Umbilical cord (tissue), 2 donors: ENCODE data around the gene KIRREL3. TPM values are rescaled to one million over a fixed set of nuclear protein-coding genes. Genes with fewer than 3 reads are reported as not detected.

Source experiments
- DNase-seq: peaks from one replicate; pipeline ENCODE4 v3.0.0-alpha.2; 2015; ENCODE audit warnings: low spot score
- total RNA-seq: library from RNA; depleted of rRNA; stranded (reverse); fragments of >200 nt; gene quantifications from one replicate; pipeline ENCODE4 v1.2.3, GENCODE V29; 2014; ENCODE audit warnings: low replicate concordance; ENCODE audit not compliant: insufficient read depth

Gene KIRREL3
- total RNA-seq, 1 donor from 2014 or later = 0.72 TPM

DNA sequence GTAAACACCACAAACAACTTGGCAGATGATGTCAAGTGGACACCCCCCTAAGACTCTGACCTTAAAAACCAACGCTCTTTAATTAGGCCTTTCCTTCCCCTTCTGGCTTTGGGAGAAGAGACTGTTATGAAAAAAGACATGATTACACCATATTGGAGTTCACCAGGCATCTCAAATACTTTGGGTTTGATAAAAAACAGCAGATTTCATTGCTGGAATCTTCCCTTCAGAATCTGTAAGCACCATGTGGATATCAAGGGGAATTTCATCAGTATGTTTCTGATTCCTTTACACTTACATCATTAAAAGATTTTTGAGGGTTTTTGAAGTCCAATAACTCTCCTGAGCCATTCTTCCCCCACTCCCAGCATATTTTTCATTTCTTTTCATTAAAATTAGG lies 85.6 kb downstream of the KIRREL3 start:
- DNase-seq = peak; percentile 36

DNA sequence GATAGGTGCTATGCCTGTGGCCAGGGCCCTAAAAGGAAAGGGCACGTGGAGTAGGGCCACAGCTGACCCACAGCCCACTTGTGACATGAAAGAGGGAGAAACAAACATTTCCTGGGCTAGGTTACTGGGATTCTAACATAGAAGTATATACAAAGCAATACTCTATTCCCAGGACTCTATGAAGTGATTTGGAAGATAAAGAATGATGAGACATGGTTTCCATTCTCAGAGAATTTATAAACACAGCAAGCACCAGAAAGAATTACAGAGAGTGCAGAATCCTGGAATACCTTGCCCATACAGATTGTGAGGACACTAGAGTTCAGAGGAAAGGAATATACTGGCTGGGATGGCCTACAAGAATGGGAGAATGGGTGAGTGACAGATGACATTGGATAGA lies 86.4 kb downstream of the KIRREL3 start:
- DNase-seq = no peak

DNA sequence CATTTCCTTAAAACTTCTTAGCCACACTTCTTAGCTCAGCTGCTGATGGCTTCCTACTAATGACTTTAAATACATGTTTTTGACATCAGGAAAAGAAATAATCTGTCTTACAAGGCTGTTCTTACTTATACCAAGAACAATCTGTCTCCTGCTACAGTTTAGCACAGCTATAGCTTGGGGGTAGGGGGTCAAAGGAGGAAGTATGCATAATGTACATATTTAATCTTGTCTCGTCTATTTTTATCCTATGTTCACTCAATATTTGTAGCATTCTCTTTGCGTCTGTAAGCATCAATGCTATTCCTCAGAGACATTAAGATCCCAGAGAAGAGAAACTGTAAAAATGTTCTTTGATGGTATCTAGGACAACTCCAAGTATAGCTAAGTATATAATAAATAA lies 96.0 kb downstream of the KIRREL3 start:
- no peak for DNase-seq

DNA sequence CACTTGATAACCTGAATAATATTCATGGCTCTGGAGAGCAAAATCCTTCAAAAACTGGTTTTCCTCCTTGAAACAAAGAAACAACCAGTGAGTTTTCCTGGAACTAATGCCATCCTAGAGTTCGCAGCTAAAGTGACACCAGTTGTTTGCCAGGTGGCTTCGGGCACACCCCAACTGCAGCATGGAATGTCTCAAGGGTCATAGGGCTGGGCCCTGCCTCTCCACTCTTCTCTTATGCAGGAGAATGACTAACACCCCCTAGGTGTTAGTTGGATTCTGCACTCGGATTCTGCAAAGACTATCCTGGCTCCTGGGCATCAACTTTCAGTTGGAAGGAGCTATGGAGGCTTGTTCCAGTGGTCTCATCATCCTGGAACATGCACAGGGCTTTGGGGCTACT lies 98.8 kb downstream of the KIRREL3 start:
- DNase-seq = no peak

DNA sequence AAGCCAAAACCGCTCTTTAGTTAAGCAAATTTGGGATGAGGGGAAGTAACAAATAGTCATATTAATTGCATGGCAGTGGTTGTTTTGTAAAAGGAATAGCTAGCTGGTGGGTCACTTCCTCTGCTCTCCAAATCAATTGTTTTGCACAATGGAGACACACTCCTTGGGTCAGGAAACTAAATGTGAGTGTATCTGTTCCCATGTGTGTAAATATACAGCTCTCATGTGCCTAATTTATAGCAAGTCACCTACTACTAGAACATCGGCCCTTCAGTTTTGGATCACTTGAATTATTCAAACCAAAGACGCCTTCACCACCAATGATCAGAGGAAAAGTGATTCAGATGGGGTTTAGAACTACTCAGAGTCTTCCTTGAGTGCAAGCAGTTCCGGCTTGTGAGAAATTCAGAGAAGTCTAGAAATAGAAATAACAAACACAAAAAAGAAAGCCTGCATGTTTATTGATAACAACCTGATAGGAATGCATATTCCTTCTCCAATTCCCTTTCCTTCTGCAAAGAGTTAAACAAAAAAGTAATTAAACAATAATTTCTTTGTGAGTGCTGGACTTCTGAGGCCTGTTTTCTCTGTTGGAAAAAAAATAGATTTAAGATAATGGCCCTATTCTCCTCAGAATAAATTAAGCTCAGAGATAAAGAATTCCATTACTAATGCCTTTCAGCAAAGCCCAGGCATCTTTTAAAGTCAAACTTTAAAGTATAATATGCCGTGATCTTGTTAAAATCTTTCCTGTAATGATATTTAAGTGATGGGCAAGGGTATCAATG lies 100.4 kb downstream of the KIRREL3 start:
- DNase-seq = no peak

DNA sequence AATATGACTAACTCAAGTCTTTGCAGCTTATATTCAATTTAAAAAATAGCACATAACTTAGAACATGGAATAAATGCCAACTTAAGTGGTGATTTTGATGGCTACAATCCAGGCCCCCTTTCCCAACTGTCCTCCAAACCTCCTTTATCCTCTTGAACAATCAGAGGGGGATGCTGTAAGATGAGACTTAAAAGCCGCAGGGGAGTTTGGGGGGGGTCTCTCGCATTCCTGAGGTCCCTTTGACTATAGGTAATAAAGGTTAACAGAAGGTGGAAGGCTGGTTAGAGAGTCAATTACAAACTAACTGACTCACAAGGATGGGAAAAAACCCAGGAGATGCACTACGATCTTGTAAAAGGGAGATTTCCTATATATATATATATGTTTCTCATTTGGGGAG lies 101.8 kb downstream of the KIRREL3 start:
- no peak for DNase-seq

DNA sequence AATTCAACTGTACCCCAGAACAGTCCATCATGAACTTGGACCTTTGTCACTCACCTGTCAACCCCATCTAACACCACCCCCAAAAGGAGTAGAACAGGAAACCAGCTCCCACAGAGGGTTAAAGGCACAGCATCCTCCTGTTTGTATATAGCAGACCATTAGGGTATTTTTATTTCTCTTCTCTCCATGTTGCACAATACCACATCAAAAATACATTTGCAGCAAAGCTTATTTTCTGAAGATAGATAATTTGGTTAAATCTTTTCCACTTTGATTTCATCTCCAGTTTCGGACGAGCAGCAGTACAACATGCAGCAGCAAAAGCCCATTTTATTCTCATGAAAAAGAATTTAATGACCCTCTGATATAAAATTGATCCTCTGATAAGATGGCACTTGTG lies 103.1 kb downstream of the KIRREL3 start:
- DNase-seq = peak; percentile 24

DNA sequence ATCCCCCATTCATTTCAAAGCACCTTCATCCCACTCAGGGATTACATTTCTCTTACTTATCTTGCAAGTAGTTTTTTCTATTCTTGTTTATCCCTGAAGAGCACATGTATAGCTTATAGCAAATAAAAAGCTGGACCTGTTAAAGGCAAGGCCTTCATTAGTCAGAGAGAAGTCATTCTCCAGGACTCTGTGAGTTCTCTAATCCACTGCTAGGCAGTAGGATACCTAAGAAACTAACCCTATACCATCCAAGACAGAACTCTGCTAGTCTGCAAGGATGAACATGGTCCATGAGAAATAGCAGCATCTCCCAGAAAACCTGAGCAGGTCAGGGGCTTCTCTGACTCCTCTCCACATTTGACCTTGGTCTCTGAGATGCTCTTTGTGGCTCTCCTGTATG lies 104.5 kb downstream of the KIRREL3 start:
- DNase-seq = no peak

DNA sequence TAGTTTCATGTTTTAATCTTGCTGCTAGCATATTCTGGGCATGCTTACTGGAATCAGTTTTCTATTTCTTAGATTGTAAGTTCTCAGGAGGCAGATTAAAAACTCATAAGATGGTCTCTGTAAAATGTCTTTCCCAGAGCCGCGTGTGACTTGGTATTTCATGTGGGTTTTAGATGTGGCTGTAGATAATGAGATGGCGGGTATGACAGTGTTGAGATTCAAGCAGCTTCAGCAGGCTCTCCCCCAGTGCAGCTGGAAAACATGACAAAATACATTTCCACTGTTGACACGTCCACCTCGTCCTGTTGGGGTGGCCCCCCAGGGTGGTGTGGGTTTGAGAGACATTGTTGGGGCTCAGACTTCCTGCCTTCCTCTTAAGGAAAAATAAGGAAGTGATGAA lies 106.8 kb downstream of the KIRREL3 start:
- no peak for DNase-seq

DNA sequence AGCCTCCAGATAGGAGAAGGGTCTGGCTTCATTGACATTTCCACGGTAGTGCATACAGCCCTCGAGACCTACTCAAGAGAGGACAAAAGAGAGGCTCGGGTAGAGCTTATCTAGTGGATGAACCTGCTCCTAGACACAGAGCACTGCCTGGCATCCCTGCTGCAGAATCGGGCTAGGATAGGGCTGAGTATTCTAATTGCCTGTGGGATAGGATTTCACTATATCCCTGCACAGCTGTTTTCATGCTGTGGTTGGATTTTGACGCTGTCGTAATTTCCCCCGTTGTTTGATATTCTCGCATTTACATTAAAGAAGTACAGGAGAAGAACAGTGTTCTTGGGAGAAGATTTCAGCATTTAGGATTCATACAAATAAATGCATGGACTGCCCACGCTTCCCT lies 107.8 kb downstream of the KIRREL3 start:
- no peak for DNase-seq

DNA sequence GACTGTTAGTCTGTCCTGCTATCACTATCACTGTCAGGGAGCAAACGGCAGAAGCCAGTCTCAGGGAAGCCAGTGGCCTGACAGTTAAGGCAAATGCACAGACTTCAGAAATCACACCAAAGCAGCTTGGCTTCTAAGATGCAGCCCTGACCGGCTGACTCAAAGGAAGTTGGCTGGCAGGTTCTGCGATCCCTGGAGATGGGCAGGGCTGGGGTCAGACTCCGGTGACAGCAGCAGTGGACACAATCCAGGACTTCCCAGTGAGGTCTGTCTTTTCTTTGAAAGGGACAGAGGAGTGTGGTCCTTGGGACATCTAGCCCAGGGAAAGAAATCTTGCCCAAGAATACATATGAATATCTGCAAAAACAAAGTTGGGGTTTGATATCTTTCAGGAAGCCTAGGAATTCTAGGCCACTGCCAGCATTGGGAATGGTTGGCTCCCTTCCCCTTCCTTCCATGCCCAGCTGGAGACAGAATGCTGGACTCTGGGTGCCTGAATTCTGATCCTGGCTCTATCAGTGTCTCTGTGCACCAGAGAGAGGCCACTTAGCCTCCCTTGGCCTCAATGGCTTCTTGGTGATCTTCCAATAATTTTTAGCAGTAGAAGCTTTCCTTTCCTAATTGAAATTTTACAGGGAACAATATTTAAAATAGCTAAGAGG lies 108.9 kb downstream of the KIRREL3 start:
- no peak for DNase-seq

DNA sequence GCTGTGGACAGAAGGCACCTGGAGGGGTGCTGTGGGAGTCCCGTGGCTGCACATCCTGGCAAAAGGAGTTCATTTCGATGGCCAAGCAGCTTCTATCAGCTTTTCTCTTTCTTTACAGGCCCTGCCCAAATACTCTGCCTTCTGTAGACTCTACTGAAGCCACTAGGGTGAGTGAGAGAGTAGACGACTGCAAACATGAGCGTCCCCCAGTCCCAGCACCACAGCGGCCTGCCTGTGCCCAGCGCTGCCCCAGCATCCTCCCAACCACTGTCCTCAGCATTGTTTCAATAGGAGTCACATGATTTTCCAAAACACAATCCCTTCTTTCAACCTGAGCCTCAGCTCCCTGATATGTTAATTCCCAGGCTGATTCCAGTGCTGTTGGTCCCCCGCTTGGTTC lies 110.0 kb downstream of the KIRREL3 start:
- DNase-seq = no peak

DNA sequence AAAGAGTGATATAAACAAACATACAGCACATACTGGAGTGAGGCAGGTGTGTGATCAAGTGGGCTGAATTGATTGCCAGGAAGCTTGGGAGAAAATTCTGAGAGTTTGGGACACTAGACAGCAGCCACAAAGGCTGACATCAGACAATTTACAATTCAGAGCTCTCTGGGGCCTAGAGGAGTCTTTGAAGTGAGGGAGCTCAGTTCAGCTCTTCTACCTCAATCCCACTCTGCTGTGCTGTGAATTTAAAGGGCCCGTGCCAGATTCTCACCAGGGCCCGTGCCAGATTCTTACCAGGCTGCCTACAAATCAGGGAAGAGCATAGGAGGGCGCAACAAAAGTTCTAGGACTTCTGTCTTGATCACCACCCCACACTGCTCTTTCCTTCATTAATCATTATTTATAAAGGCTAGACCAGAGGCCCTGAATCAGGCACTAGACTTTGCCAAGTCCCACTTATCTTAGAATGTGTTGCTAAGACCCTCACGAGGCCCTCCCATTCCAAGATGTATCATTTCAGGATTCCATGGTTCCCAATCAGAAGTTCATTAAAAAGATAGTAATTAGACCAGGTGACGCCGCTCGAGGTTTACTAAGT lies 112.4 kb downstream of the KIRREL3 start:
- DNase-seq = no peak

DNA sequence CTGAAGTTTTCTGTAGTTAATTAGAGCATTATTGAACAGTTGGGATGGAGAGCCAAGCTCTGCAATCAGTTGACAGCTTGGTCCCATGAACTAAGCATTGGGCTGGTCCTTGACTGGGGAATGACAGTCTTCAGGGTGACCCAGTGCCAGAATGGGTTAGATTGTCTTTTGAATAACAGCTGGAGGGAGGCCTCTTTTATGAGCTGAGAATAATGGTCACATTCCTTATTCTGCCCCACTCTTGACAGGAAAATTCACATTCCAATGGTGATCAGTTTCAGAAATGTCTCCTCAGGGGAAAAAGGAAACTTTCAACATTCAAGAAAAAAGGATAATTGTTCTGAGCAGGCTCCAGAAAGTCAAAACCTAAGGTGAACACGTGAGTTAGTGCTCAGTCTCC lies 113.9 kb downstream of the KIRREL3 start:
- DNase-seq = no peak

DNA sequence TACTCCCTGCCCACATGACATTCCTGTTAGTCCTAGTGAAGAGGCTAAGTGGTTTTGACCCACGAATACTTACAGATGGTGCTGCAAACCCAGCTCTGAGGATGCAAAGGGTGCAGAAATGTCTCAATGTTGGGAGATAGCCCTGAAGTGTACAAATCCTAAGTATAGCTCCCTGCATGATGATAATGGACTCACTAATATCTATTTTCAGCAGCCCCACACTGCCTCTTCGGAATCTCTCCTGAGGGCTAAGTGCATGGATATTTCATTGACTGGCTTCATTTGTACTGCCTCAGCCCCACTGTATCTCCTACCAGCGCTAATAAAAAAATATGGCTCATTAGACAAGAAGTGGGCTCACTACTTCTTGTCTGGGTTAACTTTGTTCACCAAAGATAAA lies 114.5 kb downstream of the KIRREL3 start:
- no peak for DNase-seq

DNA sequence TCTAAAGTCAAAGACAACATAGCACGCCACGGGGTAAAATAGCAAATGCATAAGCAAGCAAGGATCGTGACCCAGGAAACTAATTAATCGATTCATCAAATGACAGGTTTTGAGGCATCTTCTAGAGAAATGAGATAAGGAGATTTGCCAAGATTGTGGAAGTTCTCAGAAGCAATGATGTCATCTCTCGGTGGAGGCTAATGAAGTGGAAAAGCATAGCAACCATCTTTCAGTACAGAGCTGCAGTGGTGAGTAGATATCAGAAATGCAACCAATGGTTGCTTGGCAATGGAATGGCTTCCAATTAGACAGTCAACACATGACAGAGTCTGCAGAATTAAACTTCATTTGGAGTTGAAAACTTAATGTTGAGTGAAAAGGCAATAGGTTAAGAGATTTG lies 116.0 kb downstream of the KIRREL3 start:
- DNase-seq = no peak

DNA sequence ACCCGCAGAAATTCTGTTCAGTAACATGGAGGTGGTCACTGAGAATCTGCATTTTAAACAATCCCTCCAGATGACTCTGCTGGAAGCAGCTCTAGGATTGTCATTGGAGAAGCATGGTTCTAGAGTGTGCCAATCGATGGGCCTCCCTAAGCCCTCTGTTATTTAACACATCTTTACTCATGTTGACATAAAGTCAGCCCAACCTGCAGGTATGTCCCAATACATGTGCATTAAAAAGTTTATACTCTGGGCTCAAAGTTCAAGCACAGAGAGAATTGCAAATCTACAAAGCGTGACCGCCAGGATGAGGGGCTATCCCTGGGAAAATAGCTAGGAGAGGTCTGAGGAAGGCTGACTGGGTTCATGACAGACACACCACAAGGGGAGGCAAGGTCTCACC lies 116.4 kb downstream of the KIRREL3 start:
- no peak for DNase-seq

DNA sequence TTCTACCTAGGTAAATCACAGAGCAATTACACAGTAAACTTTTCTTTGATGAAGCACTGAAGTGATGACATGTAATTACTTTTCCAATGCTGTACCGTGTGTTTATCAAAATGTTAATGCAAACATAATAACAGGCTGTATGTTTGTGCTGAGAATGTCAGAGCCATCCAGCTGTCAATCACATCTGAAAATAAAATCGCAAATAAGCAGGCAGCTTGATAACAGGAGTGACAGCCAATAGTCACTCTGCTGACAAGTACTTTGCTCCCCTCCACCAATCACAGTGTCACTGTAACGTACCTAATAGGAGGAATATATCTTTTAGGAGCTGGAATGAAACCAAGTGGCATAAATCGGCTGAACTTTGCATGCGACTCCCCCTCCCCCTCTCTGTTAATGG lies 119.7 kb downstream of the KIRREL3 start:
- no peak for DNase-seq

DNA sequence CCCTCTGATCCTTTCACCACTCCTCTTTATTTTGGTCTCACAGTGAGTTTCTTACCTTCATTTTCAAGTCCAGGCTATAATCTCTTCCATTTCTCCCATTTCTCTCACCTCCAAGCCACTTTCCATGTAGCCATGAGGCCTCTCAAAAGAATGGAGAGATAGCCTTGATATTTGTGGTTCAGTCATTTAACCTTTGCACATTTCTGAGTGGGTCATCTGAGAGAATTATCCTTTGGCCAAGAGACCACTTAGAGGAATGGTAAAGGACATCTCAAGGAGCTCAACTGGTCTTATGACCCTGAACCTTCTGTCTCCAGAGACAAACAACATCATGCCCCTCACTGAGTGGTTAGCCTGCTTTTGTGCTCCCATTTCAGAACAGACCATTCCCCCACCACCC lies 121.1 kb downstream of the KIRREL3 start:
- no peak for DNase-seq

DNA sequence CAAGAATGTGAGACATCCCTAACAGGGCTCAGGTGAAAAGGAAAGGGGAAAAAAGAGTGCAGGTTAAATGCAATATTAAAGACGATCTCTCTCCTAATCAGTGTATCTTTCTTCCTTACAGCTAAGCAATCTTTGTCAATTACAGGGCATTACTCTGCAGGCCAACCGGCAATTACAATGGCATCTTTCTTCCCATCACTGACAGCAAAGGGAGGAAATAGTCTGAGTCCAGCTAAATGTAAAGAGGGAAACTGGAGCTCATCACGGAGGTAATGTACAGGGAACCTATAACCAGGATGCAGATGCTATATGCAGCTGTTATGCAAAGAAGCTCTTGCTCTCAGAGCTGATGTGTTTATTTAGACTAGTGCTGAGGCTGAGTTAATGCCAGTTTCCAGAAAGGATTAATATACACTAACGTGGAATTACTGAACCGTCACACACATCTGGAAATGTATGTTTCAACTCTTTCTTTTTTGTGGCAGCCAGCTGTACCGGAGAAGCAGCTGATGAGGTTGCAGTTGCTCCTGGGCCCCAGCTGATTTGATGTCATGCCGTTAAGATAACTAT lies 121.6 kb downstream of the KIRREL3 start:
- DNase-seq = no peak

DNA sequence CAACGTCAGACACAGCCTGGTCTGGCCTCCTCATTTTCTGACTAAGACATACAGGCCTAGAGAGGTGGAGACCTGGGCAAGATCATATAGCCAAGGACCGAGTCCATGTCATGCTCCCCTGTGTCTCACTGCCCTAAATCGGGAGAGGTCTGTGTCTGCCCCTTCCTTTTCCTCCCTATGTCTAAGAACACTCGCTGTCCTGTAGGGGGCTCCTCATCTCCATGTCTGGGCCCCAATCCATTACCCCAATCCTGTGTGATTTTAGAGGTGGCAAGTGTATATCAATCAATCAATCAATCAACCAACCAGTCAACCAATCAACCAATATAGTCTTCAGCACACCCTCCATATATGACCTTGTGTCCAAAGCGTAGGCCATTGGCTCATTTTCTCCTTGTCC lies 125.7 kb downstream of the KIRREL3 start:
- no peak for DNase-seq

DNA sequence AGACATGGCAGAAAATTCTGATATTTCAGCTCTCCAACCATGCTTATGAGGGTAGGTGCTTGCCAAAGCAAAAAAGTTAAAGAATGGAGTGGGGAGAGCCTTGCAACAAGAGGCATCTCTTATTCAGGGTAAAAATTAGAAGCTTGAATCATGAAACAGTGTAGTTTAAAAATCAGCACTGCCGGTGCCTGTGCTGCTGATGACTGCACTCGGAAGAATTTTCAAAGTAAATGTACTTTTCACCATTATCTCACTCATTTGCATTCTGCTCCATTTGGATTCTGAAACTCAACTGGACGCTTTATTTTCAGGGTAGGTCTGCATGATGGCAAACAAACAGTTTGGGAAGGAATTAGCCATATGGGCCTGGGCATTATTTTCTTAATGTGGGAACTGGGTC lies 126.3 kb downstream of the KIRREL3 start:
- no peak for DNase-seq

DNA sequence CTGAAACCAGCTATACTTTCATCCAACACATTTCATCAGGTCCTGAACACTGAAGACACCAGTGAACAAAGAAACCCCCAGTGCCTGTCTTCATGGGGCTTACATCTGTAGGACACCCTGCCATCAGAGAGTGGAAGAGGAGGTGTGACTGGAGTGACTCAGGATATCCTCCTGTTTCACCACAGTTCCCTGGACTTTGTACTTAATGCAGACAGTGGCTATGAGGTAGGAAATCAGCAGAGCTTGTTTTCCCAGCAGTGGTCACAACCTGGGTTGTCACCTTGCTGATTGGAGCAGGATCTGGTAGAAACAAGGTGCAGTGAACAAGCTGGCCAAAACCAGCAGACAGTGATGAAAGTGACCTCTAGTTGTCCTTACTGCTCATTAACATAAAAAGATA lies 128.8 kb downstream of the KIRREL3 start:
- DNase-seq = no peak
